ENCODE results near the gene BMERB1.

DNA sequence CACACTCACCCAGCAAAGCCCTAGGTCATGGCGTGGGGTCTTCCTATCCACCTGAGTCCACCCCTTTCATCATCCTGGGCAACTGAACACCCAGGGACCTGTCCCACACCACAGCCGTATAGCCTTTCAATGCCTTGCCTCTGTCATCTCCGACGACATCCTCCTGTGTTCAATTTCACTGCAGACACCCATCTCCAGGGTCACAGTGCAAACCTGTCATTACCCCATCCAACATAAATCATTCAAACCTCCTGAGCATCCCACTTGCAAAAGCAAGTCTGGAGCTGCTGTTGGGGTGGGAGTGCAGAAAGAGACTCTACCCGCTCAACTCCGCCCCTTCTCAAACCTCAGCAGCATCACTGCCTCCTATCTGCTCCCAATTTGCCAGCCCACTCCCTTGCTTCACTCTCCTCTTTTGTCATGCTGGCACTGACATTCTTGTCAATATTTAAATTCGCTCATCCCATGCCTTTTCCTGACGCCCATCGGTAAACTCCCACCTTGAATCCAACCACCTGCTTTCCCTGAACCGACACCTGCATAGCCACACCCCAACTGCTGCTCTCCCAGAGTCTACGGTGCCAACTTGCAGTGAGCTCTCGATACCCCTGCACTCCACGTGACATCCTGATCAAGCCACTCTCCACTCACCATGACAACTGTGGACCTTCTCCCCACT lies 171.6 kb downstream of the BMERB1 start:
- TF ChIP-seq POLR2AphosphoS5 (IDR thresholded peaks at IDR 0.05; ENCODE audit: low read depth, low read length) (no peak), SMC3 (IDR thresholded peaks at IDR 0.05; ENCODE audit: low read depth, low read length) (no peak), RAD21 (IDR thresholded peaks at IDR 0.05; ENCODE audit: low read length) (no peak), SIN3A (IDR thresholded peaks at IDR 0.05; ENCODE audit: borderline replicate concordance, low read depth, low read length) (no peak), EZH2phosphoT487 (IDR thresholded peaks at IDR 0.05; ENCODE audit: borderline replicate concordance, low read depth) (no peak), TAF1 (IDR thresholded peaks at IDR 0.05; ENCODE audit: borderline replicate concordance, low read depth, low read length) (no peak), JUND (IDR thresholded peaks at IDR 0.05) (no peak), RFX5 (IDR thresholded peaks at IDR 0.05; ENCODE audit: low read length) (no peak), EP300 (IDR thresholded peaks at IDR 0.05; ENCODE audit: borderline replicate concordance in 1 of 2, low read depth in 1 of 2, low read length in 1 of 2) (no peak)
- TF ChIP-seq, protein P1, sequence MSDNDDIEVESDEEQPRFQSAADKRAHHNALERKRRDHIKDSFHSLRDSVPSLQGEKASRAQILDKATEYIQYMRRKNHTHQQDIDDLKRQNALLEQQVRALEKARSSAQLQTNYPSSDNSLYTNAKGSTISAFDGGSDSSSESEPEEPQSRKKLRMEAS (IDR thresholded peaks at IDR 0.05; ENCODE audit: low read depth), result no peak
- TF ChIP-seq, protein P2, sequence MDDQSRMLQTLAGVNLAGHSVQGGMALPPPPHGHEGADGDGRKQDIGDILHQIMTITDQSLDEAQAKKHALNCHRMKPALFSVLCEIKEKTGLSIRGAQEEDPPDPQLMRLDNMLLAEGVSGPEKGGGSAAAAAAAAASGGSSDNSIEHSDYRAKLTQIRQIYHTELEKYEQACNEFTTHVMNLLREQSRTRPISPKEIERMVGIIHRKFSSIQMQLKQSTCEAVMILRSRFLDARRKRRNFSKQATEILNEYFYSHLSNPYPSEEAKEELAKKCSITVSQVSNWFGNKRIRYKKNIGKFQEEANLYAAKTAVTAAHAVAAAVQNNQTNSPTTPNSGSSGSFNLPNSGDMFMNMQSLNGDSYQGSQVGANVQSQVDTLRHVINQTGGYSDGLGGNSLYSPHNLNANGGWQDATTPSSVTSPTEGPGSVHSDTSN (IDR thresholded peaks at IDR 0.05), result no peak
- TF ChIP-seq, protein P3, sequence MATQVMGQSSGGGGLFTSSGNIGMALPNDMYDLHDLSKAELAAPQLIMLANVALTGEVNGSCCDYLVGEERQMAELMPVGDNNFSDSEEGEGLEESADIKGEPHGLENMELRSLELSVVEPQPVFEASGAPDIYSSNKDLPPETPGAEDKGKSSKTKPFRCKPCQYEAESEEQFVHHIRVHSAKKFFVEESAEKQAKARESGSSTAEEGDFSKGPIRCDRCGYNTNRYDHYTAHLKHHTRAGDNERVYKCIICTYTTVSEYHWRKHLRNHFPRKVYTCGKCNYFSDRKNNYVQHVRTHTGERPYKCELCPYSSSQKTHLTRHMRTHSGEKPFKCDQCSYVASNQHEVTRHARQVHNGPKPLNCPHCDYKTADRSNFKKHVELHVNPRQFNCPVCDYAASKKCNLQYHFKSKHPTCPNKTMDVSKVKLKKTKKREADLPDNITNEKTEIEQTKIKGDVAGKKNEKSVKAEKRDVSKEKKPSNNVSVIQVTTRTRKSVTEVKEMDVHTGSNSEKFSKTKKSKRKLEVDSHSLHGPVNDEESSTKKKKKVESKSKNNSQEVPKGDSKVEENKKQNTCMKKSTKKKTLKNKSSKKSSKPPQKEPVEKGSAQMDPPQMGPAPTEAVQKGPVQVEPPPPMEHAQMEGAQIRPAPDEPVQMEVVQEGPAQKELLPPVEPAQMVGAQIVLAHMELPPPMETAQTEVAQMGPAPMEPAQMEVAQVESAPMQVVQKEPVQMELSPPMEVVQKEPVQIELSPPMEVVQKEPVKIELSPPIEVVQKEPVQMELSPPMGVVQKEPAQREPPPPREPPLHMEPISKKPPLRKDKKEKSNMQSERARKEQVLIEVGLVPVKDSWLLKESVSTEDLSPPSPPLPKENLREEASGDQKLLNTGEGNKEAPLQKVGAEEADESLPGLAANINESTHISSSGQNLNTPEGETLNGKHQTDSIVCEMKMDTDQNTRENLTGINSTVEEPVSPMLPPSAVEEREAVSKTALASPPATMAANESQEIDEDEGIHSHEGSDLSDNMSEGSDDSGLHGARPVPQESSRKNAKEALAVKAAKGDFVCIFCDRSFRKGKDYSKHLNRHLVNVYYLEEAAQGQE (IDR thresholded peaks at IDR 0.05; ENCODE audit: low read depth, low read length), result no peak
- TF ChIP-seq, protein P4, sequence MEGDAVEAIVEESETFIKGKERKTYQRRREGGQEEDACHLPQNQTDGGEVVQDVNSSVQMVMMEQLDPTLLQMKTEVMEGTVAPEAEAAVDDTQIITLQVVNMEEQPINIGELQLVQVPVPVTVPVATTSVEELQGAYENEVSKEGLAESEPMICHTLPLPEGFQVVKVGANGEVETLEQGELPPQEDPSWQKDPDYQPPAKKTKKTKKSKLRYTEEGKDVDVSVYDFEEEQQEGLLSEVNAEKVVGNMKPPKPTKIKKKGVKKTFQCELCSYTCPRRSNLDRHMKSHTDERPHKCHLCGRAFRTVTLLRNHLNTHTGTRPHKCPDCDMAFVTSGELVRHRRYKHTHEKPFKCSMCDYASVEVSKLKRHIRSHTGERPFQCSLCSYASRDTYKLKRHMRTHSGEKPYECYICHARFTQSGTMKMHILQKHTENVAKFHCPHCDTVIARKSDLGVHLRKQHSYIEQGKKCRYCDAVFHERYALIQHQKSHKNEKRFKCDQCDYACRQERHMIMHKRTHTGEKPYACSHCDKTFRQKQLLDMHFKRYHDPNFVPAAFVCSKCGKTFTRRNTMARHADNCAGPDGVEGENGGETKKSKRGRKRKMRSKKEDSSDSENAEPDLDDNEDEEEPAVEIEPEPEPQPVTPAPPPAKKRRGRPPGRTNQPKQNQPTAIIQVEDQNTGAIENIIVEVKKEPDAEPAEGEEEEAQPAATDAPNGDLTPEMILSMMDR (IDR thresholded peaks at IDR 0.05), result no peak
